Kidney glomerular epithelial cell (primary cell): ENCODE results near the gene XG.
"Not testable (repeated sequence)": the region's sequence is repeated elsewhere in the genome, so short reads cannot be mapped to it uniquely, and the experiment has no call there.

Experiments used
- DNase-seq: peaks from one replicate; lab custom pipeline; 2025; lab: John Stamatoyannopoulos, UW

XG gene

DNA sequence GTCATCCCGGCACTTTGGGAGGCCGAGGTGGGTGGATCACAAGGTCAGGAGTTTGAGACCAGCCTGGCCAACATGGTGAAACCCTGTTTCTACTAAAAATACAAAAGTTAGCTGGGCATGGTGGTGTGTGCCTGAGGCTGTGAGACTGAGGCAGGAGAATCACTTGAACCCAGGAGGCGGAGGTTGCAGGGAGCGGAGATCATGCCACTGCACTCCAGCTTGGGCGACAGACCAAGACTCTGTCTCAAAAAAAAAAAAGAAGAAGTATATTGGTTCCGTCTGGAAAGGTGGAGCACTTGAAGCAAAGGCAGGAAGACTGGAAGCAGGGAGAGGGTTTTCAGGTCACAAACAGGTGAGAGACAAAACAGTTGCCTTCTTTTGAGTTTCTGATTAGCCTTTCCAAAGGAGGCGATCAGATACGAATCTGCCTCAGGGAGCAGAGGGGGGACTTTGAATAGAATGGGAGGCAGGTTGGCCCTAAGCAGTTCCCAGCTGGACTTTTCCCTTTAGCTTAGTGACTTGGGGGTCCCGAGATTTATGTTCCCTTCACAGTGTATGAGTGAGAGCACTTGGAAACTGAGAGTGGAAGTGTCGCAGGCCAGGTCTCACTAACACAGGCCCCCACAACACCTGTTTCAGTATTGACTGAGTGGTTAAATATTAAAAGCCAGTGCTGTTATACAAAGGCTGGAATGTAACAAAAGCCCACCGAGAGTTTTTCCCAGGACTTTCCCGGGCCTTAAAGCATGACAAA lies 28.8 kb downstream of the XG start:
- DNase-seq: not testable (repeated sequence)

DNA sequence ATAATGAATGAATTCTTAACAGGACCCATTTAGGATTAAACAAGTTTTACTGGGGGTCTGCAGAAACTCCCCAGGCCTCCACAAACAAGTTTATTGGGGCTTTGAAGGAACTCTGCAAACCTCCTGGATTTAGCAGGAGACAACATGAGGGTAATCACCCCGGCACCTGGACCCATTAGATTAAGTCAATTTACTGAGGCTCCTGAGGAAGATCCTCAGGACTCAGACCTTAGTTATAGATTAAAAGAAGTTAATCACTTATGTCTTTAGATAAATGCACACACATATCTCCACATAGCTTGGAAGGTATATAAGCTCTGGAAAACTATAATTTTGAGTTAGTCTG lies 29.4 kb downstream of the XG start:
- no peak for DNase-seq

DNA sequence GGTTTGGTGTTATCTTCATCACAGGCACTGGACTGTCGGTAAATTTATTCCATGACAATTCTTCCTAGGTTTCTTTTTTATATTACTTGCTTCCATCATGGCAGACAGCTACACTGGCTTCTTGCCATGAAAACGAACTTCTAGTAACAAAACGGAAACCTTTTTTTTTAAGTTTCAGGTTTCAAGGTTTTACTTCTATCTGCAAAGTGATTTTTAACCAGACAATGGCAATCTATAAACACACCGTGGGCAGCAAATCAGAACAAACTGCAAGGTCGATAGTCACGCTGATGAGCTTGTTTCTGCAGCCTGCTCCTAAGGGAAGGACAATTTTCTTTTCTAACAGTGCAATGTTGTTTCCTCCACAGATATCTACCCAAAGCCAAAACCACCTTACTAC lies 29.9 kb downstream of the XG start:
- DNase-seq: no peak

DNA sequence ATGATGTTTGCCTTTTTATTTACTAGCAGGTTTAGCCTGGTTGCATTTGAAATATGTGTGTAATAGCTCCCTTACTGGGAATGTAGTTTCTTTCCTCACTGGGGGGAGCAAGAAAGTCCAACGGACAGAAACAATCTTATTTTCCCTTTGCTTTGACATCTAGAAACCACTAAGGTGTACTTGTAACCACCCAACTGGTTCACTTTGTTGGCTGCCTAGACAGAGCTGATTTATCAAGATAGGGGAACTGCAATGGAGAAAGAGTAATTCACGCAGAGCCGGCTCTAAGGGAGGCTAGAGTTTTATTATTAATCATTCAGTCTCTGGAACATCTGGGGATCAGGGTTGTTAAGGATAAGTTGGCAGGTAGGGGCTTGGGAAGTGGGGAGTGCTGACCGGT lies 30.3 kb downstream of the XG start:
- no peak for DNase-seq

DNA sequence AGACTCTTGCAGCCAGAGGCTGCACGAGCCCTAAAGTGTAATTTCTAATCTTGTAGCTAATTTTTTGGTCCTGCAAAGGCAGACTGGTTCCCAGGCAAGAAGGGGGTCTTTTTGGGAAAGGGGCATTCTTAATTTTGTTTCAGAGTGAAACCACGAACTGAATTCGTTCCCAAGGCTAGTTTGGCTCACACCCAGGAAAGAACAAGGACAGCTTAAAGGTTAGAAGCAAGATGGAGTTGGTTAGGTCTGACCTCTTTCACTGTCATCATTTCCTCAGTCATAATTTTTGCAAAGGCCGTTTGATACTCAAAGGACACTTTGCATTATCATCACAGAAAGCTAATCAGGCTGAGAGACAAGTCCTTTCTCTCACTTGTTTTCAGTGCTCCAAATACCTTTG lies 30.9 kb downstream of the XG start:
- DNase-seq: no peak

DNA sequence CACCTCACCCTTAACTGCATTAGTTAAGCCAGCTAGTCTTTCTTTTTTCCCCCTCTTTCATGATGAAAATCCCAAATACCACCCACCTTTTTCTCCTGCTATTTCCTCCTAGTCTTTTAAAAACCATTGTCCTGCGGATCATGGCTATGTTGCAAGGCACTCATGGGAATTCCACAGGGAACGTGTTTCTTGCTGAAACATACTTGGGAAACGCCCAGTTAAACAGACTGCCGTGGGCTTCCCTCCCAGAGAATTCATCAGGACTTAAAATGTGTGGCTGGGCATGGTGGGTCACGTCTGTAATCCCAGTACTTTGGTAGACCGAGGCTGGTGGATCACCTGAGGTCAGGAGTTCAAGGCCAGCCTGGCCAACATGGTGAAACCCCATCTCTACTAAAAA lies 32.2 kb downstream of the XG start:
- DNase-seq: no peak

DNA sequence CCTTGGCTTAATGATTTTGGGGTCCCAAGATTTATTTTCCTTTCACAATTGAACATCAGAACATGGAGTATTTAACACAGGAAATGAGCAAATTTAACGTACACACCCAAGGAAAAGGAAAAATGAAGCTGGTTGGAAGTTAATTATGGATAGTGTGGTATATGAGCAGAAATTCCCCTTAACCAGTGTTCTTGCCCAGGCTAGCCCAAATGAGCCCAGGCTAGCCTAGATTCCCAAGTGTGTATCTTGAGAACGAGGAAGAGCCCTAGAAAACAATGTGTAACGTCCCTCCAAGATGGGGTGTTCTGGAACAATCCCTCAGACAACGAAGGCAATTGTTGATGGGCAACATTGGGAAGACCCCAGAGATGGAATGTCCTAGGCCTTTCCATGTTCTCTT lies 33.7 kb downstream of the XG start:
- no peak for DNase-seq

DNA sequence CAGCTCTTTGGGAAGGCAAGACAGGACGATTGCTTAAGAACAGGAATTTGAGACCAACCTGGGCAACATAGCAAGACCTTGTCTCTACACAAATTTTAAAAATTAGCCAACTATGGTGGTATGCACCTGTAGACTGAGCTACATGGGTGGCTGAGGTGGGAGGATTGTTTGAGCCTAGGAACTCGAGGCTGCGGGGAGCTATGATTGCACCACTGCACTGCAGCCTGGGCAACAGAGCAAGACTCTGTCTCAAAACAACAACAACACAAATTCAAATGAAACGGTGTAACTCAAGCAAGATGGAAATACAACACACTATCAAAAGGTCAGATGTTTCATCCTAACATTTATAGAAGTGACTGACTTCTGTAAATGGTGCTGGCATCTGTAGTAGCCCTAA lies 37.1 kb downstream of the XG start:
- DNase-seq: no peak

DNA sequence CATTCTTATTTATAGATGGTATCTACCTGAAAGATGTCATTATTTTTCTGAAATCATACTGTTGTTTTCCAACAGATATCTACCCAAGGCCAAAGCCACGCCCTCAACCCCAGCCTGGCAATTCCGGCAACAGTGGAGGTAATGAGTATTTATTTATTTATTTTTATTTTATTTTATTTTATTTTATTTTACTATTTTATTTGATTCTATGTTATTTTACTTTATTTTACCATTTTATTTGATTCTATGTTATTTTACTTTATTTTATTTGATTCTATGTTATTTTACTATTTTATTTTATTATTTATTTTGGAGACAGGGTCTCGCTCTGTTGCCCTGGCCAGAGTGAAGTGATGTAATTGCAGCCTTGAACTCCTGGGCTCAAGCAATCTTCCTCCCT lies 37.7 kb downstream of the XG start:
- no peak for DNase-seq

DNA sequence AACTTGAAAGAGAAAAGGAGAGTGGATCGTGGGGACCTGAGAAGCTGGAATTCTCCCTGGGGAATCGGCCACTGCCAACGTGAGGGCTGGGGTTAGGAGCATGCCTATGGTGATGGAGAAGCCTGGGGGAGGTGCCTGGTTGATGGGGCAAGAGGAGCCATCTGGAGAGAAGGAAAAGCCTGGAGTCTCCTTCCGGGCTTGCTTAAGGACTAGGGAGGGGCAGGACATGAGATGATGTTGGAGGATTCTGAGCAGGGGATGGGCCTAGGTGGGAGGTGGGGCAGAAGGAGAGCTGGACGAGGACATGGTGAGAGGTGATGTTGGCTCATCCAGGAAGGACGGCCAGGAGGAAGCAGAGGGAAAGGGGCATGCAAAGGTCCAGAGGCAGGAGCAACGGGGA lies 41.9 kb downstream of the XG start:
- no peak for DNase-seq

DNA sequence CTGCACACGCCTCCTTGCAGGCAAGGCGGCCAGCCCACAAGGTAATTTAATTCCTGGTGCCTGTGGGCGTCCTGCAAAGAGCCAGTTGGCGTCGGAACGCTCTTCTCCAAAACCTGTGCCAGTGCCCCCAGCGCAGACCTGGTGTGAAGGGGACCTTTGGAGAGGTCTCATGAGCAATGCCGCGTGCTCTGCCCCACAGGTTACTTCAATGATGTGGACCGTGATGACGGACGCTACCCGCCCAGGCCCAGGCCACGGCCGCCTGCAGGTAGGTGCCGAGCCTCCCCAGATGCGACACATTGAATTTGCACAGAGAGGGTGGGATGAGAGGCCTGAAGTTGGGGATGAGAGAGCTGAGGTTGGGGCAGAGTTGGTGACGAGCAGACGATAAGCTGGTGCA lies 42.5 kb downstream of the XG start:
- DNase-seq: no peak

DNA sequence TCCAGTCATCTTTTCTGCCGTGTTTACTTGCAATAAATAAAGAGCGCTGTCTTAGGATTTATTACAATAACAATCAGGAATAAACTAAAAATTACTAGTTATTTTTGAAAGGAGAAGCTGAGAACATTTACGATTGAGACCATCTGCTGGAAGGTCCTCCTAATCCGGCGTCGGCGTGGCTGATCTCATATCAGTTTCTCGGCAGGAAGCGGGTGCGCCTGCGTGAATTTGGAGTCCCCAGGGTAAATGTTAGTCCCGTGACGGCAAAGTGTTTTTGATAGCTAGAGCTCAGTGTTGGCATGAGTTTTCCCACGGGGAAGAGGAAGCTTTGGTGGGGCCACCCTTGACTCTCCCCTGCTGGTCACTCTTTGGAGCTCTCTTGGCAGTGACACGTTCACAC lies 45.0 kb downstream of the XG start:
- not testable (repeated sequence) for DNase-seq

DNA sequence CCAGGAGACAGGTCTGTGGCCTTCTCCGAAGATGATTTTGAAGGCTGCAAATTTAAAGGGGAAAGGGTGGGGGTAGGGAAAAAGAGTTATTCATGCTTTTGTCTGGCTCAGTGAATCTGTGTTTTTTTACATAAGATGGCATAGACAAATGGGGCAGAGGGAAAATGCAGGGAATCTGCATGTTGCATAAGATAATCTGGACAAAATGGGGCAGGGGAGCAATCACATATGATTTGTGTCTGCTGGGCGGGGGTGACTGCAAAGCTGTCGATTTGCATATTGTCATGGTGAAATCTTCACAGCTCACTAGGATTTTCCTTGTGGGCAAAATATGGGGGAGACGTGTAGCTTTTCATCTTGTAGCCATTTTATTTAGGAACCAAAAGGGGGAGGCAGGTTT lies 47.5 kb downstream of the XG start:
- DNase-seq: no peak

DNA sequence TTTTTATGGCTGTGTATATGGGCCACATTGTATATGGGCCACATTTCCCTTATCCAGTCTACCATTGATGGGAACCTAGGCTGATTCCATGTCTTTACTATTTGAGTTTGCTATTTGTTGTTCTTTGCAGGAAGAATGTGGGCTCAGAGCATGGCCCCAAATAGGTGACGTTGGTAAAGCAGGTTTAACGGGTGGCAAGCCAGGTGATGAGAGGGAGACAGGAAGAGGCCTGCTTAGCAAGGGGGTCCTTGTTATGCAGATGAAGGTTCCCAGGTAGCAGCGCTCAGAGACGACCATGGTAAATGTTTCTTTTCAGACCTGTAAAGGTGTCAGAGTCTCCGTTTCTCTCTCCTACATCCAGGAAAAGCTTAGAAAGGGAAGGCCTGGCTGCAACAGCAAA lies 48.1 kb downstream of the XG start:
- DNase-seq: not testable (repeated sequence)

DNA sequence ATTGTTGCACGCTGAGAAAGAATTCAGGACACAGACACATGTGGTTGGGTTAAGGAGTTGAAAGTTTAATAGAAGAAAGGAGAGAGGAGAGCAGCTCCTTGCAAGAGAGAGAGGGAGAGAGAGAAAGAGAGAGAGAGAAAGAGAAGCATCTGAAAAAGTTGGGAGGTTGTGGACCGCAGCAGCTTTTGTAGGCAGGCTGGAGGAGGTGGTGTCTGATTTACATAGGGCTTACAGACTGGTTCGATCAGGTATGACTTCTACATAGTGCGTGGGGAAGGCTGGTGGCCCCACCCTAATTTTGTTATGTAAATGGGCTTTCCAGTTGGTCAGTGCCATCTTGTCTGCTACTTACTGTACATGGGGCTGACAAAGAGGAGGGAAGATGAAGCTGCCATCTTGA lies 49.4 kb downstream of the XG start:
- no peak for DNase-seq

DNA sequence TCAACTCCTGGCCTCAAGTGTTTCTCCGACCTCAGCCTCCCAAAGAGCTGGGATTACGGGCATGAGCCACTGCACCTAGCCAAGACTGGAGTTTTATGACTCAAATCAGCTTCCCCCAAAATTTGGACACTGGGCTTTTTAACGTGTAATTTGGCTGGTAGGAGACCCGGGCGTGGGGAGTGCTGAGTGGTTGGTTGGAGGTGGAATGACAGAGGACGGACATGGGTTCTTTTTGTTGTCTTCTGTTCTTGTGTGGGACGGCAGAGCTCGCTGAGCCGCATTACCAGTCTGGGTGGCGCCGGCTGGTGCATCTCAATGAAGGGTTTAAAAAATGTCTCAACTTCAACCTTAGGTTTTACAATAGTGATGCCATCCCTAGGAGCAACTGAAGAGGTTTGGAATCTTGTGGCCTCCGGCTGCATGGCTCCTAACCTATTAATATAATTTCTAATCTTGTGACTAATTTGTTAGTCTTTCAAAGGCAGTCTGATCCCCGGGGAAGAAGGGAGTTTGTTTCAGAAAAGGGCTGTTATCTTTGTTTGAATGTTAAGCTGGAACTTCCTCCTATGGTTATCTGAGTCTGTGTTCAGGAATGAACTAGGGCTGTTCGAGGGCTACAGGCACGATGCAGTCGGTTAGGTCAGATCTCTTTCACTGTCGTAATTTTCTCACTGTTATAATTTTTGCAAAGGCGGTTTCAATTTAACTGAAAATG lies 50.7 kb downstream of the XG start:
- not testable (repeated sequence) for DNase-seq

DNA sequence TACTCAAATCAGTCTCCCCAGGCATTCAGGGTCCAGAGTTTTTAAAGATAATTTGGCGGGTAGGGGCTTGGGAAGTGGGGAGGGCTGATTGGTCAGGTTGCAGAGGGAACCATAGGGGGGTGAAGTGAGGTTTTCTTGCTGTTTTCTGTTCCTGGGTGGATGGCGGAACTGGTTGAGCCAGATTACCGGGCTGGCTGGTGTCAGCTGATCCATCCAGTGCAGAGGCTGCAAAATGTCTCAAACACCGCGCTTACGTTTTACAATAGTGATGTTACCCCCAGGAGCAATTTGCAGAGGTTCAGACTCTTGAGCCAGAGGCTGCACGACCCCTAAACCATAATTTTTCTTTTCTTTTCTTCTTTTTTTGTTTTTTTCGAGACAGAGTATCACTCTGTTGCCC lies 51.6 kb downstream of the XG start:
- not testable (repeated sequence) for DNase-seq

DNA sequence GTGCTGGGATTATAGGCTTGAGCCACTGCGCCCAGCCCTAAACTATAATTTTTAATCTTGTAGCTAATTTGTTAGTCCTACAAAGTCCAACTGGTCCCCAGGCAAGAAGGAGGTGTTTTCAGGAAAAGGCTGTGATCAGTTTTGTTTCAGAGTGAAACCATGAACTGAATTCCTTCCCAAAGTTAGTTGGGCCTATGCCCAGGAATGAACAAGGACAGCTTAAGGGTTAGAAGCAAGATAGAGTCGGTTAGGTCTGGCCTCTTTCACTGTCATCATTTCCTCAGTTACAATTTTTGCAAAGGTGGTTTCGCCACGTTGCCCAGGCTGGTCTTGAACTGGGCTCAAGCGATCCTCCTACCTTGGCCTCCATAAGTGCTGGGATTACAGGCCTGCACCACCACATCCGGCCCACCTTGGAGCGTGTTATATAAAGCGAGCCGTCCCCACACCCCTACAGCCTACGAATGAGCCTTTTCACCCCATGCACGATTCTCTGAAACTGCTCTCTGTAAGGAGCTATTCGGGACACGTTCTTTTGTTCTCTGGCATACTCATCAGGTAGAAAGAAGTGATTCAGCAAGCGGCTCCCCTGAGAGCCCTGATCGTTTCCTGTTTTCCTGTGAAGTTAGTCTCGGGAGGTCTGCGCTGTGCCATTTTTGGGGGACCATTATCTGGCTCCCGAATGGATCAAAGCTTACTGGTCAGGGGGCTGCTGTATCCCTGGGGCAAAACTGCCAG lies 52.4 kb downstream of the XG start:
- not testable (repeated sequence) for DNase-seq

DNA sequence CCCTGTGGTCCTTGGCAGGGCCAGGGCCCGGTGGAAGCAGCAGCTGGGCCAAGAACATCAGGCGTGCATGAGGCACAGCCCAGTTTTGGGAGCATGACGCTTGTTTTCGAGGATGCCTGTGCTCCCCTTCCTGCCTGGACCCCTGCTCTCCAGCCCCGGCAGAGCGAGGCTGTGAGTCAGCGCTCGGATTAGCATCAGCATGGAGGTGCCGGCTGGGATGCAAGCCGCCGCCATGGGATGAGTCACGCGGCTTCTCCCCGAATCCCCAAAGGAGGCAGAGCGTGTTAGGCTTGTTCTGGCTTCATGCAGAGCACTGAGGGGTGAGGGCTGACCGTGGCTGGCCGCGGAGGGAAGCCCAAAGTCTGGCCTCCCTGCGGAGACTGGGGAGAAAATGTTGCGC lies 53.0 kb downstream of the XG start:
- not testable (repeated sequence) for DNase-seq

DNA sequence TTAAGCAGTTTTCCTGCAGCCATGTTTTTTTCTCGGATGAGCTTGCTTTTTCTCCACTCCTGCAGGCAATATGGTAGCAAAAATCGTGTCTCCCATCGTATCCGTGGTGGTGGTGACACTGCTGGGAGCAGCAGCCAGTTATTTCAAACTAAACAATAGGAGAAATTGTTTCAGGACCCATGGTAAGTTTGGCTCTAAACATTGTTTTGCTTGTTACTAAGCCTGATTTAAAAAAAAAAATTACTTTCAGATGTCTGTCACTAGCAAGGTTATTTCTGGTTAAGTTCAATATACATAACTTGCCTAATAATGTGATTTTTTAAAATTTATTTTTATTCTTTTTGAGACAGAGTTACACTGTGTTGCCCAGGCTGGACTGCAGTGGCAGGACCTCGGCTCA lies 59.4 kb downstream of the XG start:
- no peak for DNase-seq

DNA sequence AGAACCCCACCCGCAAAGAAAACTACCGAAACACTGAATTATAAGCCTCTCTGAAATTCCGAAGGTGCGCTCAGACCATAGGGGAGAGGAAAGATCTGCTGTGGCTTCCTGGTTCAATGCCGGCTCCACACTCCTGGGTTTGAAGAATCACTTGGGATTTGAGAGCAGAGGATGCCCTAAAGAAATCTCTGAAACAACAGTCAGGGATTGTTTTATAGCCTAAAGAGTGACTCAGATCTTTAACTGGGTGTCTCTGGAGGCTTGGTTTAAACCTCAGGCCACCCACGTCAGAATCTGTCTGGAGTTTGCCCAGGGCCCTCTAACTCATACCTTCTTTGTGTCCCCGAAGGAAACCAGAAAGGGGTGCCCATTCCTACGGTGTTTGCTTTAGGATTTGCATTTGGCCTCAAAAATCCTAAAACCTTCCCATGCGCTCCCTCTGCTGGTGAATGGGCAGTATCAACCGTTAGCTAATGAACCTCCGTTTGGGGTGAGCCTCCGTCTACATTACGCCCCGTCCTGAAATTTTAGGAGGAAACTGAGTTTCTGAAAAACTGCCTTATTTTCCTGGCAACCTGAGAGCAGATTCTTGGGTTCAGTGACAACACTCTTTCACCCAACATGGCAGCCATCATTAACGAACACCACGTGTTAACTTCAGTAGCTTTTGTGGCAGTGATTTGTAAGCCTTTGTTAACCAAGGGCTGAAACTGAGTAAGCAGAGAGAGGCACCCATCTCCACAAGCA lies 60.5 kb downstream of the XG start:
- DNase-seq: peak; percentile 7

DNA sequence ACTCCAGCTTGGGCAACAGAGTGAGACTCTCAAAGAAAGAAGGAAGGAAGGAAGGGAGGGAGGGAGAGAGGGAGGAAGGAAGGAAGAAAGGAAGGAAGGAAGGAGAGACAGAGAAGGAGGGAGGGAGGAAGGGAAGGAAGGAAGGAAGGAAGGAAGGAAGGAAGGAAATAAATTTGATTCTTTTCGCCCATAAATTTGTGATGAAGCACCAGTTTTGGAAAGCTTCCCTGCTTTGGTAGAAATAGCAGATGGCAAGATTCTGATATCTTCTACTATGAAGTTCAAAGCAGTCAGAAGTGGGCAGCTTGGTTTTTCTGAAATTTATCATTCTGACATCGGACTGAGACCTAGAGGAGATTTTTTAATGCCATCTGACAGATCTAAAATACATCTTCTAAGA lies 65.2 kb downstream of the XG start:
- DNase-seq: no peak
